Stimulated activated CD8-positive, alpha-beta memory T cell treated with anti-CD3 and anti-CD28 coated beads, Interleukin-15, amount 100 ng/mL, for 1 hour (primary cell): ENCODE measurements around the gene SYDE1.
A peak's percentile ranks its signal among the peaks of the same experiment; 100 is the strongest.
"Not testable (repeated sequence)": the region's sequence is repeated elsewhere in the genome, so short reads cannot be mapped to it uniquely, and the experiment has no call there.

ENCODE experiments used
- DNase-seq: peaks from one replicate; pipeline ENCODE4 v3.0.0-alpha.2; 2020; ENCODE audit warnings: low read depth

The SYDE1 gene, protein sequence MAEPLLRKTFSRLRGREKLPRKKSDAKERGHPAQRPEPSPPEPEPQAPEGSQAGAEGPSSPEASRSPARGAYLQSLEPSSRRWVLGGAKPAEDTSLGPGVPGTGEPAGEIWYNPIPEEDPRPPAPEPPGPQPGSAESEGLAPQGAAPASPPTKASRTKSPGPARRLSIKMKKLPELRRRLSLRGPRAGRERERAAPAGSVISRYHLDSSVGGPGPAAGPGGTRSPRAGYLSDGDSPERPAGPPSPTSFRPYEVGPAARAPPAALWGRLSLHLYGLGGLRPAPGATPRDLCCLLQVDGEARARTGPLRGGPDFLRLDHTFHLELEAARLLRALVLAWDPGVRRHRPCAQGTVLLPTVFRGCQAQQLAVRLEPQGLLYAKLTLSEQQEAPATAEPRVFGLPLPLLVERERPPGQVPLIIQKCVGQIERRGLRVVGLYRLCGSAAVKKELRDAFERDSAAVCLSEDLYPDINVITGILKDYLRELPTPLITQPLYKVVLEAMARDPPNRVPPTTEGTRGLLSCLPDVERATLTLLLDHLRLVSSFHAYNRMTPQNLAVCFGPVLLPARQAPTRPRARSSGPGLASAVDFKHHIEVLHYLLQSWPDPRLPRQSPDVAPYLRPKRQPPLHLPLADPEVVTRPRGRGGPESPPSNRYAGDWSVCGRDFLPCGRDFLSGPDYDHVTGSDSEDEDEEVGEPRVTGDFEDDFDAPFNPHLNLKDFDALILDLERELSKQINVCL

DNA sequence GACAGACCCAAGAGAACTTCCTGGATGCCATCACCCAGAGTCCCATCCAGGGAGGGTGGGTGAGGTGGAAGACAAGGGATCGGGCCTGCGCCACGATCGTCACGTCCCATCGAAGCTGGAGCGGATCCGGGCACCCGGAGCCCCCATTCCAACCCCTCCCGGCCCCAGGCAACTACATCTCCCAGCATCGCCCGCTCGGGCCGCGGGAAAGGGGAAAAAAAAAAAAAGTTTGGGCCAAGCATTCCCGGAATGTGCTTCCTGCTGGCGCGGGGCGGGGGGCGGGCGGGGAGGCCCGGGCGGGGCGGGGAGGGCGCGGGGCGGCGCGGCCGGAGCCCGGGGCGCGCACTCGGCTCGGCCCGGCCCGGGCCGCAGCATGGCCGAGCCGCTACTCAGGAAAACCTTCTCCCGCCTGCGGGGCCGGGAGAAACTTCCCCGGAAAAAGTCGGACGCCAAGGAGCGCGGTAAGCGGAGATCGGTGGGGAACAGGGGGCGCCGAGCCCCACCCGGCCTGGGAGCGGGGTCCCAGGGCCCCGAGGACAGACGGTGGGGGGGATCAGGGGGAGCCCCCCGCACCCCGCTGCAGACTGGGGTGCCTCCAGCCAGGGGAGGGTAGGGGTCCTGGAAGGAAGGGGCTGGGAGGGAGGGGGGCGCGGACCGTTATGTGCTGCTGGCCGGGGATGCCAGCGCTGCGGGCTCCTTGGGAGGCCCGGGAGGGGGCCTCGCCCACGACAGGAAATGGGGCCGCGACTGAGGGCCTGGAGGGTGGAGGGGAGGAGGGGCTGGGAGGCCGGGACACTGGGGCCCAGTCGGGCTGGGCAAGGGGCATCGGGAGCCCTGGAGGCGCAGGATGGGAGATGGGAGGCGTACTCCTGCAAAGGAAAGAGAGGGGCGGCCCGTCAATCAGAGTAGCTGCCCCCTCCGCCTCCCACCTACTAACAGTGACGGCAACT lies at the start of gene SYDE1:
Gene SYDE1, plus strand, starts transcription at position 341 of the 950 bp plus-strand sequence. Its CDS starts 33 bp downstream, at position 374.
- no peak for DNase-seq

DNA sequence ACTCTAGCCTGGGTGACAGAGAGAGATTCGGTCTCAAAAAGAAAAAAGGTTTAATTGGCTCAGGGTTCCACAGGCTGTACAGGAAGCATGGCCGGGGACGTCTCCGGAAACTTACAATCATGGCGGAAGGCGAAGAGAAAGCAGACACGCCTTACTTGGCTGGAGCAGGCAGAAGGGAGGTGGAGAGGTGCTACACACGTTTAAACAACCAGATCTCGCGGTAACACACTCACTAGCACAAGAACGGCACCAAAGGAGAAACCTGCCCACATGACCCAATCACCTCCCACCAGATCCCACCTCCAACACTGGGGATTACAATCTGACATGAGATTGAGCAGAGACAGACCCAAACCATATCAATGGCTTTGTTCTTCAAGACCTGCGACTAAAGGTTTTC lies 45.2 kb upstream of the SYDE1 start:
- no peak for DNase-seq

DNA sequence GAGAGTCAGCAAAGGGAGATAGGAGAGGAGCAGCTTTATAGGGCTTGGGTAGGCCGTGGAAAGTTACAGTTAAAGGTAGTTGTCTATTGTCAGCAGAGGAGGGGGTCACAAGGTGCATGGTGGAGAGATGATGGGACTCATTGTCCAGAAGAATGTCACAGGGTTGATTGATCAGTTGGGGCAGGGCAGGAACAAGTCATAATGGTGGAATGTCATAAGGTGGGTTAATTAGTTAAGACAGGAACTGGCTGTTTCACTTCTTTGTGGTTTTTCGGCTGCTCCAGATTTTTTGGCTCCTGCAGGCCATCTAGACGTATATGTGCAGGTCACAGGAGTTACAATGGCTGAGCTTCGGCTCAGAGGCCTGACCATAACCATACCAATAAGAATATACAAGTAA lies 36.8 kb upstream of the SYDE1 start:
- not testable (repeated sequence) for DNase-seq

DNA sequence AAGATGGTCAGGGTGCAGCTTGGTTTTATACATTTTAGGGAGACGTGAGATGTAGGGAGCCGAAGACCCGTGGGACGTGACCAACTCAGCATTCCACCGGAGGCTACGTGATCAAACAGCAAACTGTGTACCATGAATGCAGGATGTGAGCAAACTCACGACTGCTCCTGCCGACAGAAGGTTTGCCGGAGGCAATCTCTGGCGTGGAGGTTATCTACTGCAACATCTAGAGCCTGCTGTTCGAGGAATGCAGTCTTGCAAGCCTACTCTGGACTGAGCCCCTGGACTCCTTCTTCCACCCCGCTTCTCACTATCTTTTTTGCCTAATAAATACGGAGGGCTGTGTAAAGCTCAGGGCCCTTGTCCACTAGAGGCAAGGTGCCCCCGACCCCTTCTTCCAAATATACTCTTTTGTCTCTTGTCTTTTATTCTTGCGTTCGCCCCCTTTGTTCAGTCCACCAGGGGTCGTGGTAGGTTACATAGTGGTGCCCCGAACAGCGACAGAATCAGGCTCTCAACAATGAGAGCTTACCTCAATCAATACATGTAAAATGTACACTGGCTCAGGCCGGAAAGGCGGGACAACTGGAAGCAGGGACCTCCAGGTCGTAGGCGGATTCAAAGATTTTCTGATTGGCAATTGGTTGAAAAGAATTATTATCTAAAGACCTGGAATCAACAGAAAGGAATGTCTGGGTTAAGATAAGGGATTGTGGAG lies 34.1 kb upstream of the SYDE1 start:
- DNase-seq: no peak

DNA sequence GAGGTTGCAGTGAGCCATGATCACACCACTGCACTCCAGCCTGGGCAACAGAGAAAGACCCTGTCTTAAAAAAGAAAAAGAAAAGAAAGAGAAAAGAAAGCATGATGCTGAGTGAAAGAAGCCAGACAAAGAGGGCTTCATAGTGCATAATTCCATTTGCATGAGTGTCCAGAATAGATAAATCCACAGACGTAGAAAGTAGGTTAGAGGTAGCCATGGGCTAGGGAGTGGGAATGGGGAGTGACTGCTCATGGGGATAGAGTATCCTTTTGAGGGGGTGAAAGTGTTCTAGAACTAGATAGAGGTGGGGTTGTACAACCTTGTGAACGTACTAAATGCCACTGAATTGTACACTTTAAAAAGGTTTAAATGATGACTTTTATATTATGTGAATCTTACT lies 32.8 kb upstream of the SYDE1 start:
- DNase-seq: no peak

DNA sequence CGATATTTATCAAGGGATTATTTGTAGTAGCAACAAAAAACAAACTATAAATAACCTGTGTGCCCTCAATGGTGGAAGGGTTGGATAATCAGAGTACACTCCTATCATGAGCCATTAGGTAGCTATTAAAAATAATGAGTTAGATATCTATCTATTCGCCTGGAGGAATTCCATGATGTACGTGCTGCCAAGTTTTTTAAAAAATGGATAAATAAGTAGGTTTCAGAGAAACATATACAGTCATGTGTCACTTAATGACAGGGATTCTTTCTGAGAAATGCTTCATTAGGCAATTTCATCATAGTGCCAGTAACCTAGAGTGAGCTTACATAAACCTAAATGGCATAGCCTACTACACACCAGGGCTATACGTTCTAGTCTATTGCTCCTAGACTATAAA lies 31.4 kb upstream of the SYDE1 start:
- no peak for DNase-seq

DNA sequence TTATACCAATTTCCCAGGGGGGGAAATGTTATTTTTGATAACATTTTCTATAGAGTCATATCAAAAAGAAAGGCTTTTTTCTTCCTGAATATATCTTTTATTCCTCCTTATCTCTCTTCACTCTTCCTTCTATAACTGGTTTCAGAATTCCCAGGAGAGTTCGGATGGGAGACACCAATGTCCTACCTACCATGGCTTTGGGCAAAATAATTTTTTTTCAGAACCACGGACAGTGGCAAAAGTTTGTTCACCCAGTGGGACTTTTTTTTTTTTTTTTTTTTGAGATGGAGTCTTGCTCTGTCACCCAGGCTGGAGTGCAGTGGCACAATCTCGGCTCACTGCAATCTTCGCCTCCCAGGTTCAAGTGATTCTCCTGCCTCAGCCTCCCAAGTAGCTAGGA lies 27.2 kb upstream of the SYDE1 start:
- not testable (repeated sequence) for DNase-seq

DNA sequence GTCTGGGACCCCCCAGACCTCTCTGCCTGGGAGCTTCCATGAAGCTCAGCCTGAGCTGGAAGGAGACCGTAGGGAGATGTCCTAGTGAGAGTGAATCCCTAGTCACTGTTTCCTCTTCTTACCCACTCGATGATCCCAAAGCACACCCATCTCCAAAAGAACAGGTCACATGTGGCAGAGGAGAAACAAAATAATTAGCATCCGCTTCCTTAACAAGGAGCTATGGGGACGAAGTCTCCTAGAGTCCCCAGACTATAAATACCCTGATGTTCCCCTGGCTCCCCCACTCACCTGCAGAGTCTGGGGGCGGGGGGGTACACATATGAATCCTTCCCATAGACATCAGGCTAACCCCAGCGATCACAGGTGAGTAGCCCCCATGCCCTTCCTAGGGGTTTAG lies 25.3 kb upstream of the SYDE1 start, which contains the start of gene OR1I1:
Gene OR1I1, plus strand, starts transcription at position 301 of the 400 bp plus-strand sequence. CDS start 4,855 bp downstream, outside the sequence.
- DNase-seq: no peak

DNA sequence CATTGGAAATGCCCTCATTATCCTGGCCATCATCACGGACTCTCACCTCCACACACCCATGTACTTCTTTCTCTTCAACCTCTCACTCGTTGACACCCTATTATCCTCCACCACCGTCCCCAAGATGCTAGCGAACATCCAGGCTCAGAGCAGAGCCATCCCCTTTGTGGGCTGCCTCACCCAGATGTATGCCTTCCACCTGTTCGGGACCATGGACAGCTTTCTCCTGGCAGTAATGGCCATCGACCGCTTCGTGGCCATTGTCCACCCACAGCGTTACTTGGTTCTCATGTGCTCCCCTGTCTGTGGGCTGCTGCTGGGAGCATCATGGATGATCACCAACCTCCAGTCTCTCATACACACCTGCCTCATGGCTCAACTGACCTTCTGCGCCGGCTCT lies 20.0 kb upstream of the SYDE1 start:
- DNase-seq: no peak

DNA sequence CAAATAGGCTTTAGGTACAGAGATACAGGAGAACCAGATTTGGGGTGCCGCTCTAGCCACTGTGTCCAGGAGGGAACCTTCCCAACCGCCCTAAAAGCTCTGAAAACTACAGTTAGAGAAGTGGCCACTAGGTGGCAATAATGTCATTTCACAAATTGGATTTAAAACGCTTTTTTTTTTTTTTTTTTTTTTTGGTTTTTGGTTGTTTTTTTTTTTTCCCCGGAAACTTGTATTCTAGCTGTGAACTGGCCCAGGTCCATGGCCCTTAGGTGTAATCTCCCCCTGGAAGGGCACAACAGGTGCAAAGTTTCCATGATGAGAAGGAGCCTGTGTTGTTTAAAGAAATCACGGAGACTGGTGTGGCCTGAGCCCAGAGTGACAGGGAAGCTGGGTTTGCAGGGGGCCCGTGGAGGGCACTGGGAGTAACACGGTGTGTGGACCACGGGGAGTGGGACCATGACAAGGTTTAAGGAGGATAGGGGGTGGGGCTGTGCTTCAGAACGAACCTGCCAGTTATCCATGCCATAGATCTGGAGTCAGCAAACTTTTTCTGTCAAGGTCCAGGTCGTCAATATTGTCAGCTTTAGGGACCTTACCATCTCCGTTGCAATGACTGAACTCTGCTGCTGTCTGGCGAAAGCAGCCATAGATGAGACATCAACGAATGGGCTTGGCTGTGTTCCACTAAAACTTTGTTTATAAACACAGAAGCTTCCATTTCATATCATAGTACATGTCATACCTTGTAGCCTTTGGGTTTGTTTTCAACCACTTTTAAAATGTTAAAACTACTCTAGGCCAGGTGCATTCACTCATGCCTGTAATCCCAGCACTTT lies 15.1 kb upstream of the SYDE1 start:
- DNase-seq: no peak

DNA sequence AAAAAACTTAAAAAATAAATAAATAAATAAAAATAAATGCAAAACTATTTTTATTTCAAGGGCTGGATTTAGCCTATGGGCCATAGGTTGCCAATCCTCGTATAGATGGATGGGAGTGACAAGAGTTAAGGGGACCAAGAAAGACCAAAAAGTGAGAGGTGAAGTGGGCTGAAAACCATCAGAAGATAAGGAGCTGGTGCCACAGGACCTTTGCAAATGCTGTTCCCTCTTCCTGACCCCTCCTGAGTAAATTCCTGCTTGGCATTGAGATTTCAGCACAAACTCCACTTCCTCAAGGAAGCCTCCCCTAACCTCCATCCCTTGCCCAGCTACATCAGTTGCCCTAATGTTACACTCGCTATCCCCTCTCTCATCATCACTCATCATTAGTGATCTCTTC lies 14.2 kb upstream of the SYDE1 start:
- DNase-seq: no peak

DNA sequence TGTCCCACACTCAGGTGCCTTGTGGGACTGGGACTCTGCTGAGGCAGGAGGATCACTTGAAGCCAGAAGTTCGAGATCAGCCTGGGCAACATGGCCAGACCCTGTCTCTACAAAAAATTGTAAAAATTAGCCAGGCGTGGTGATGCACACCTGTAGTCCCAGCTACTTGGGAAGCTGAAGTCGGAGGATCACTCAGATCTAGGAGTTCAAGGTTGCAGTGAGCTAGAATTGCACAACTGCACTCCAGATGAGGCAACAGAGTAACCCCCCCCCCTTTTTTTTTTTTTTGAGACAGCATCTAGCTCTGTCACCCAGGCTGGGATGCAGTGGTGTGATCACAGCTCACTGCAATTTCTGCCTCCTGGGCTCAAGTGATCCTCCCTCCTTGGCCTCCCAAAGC lies 11.0 kb upstream of the SYDE1 start:
- DNase-seq: no peak

DNA sequence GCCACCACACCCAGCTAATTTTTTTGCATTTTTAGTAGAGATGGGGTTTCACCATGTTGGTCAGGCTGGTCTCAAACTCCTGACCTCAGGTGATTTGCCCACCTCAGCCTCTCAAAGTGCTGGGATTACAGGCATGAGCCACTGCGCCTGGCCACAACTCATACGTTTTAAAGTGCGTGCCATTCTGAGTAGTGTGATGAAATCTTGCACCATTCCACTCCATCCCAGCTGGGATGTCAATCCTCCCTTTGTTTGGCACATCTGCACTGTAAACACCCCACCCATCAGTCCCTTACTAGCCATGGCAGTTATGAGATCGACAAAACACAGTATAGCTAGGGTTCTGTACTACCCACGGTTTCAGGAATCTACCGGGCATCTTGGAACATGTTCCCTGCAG lies 9.2 kb upstream of the SYDE1 start:
- DNase-seq: not testable (repeated sequence)

DNA sequence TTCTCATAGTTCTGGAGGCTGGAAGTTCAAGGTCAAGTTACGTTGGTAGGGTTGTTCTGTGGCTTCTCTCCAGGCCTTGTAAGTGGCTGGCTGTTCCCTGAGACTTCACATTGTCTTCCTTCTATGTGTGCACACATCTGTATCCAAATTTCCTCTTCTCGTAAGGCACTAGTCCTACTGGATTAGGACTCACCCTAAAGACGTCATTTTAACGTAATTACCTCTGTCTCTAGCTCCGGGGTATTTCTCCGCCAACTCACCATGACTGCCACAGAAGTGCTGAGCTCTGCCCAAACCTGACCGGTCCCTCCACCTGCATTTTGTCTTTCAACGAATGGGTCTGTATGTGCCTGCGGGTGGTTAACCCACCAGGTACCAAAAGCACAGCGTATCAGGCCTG lies 8.7 kb upstream of the SYDE1 start:
- DNase-seq: no peak

DNA sequence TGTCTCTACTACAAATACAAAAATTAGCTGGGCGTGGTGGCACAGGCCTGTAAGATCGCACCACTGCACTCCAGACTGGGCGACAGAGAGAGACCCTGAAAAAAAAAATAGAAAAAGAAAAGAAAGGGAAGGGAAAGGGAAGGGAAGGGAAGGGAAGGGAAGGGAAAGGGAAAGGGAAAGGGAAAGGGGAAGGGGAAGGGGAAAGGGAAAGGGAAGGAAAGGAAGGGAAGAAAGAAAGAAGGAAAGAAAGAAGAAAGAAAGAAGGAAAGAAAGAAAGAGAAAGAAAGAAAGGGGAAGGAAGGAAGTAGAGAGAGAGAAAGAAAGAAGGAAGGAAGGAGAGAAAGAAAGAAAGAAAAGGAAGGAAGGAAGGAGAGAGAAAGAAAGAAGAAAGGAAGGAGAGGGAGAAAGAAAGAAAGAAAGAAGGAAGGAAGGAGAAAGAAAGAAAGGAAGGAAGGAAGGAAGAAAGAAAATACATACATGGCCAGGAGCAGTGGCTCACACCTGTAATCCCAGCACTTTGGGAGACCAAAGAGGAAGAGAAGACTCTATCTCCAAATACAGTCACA lies 8.1 kb upstream of the SYDE1 start:
- DNase-seq: no peak

DNA sequence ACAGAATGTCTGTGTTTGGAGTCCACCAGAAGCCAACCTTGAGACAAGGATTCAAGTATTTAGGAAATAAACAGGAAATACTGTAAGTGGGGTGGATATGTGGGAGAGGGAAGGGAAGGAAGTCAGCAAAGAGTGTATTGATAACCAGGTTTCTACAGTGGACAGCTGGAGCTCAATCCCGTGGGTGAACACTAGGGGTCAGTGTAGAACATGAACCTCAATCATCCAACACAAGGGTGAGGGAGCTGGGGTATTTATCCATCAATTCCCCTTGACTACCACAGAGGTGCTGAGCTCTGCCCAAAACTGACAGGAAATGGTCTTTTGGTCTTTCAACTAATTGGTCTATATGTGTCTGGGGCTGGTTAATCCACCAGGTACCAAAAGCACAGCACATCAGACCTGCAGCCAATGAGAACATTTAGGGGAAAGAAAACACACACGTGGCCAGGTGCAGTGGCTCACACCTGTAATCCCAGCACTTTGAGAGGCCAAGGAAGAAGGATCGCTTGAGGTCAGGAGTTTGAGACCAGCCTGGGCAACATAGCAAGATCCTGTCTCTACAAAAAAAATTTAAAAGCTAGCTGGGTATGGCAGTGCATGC lies 5.6 kb upstream of the SYDE1 start:
- DNase-seq: peak; percentile 30

DNA sequence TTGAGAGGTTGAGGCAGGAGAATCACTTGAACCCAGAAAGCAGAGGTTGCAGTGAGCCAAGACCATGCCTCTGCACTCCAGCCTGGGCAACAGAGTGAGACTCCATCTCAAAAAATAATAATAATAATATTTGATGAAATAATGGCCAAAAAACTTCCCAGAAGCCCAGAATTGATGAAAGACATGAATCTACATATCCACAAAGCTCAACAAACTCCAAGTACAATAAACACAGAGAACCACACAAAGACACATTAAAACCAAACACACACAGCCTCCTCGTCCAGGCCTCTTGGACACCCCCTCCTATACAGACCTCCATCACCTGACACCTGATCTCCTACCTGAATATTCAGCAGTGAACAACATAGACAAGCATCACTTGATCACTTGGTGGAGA lies 3.2 kb upstream of the SYDE1 start:
- no peak for DNase-seq

DNA sequence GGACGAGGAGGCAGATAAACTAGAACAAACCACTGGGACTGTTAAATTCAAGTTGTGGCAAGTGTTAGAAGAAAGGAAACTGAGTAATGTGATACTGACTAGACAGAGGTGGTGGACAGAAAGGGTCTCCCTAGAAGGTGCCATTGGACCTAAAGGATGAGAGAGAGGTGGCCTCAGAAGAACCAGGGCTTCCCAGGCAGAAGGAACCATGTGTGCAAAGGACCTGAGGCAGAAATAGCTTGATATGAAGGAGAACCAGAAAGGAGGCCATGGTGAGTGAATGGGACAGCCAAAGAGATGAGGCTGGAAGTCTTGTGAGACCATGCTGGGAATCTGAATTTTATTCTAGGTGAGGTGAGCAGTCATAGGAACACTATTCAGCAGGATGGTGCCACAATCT lies 2.8 kb upstream of the SYDE1 start:
- DNase-seq: no peak

DNA sequence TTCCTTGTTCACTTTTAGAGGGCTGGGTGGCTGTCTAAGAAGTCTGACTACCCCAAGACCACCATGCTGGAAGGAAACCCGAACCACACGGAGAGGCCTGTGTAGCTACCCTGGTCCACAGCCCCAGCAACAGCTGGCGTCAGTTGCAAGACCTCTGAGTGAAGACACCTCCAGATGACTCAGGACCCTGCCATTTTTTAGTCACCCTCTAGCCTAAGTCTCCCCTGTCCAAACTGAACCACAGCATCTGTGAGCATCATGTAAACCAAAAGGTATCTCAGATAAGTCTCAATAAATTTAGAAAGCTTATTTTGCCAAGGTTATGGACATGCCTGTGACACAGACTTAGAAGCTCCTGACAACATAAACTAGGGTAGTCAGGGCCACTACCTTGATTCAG lies 2.2 kb upstream of the SYDE1 start:
- no peak for DNase-seq
